CD14-positive monocyte (primary cell): ENCODE data around the gene RBMX. TPM values are rescaled to one million over a fixed set of nuclear protein-coding genes. Genes with fewer than 3 reads are reported as not detected.
A peak's percentile ranks its signal among the peaks of the same experiment; 100 is the strongest.

Source experiments
- DNase-seq, 3 donors: peaks; one replicate each; pipeline ENCODE4 v3.0.0-alpha.2; 2011 to 2022
- H2AFZ ChIP-seq: 2 replicates; pipeline ENCODE4 v1.6.0; 2012; ENCODE audit warnings: mild to moderate bottlenecking, low read depth, low read length, inconsistent platforms; ENCODE audit not compliant: insufficient read depth, poor library complexity, severe bottlenecking
- H3K27ac ChIP-seq, 2 donors: 1 replicate in 1 of 2; 2 replicates in 1 of 2; pipeline ENCODE4 v1.5.1; 2012 to 2013; ENCODE audit warnings: low read length in 2 of 2, control low read depth in 1 of 2, inconsistent platforms in 1 of 2, low read depth in 1 of 2, mild to moderate bottlenecking in 1 of 2
- H3K27me3 ChIP-seq, 2 donors: one replicate each; pipeline versions ENCODE4 v1.6.0 to v1.6.1; 2011 to 2013; ENCODE audit warnings: low read length in 2 of 2; ENCODE audit not compliant: control insufficient read depth in 2 of 2, insufficient read depth in 2 of 2
- H3K36me3 ChIP-seq, 2 donors: replicated peaks in 1 of 2; 1 replicate in 1 of 2; 2 replicates in 1 of 2; pipeline versions ENCODE4 v1.5.1 to v1.6.1; 2012 to 2013; ENCODE audit warnings: low read length in 2 of 2, control low read depth in 1 of 2, inconsistent platforms in 1 of 2, mild to moderate bottlenecking in 1 of 2; ENCODE audit not compliant: insufficient read depth in 2 of 2, control insufficient read depth in 1 of 2
- H3K4me1 ChIP-seq, 2 donors: 1 replicate in 1 of 2; 2 replicates in 1 of 2; pipeline versions ENCODE4 v1.5.1 to v1.6.1; 2012 to 2013; ENCODE audit warnings: low read length in 2 of 2, control low read depth in 1 of 2, inconsistent platforms in 1 of 2, mild to moderate bottlenecking in 1 of 2, moderate library complexity in 1 of 2; ENCODE audit not compliant: insufficient read depth in 2 of 2, control insufficient read depth in 1 of 2
- H3K4me2 ChIP-seq: replicated peaks from 2 replicates; pipeline ENCODE3; 2012; ENCODE audit warnings: low read length, moderate library complexity, mild to moderate bottlenecking; ENCODE audit not compliant: poor library complexity, severe bottlenecking; ENCODE audit errors: extremely low read depth
- H3K4me3 ChIP-seq, 3 experiments: fragments of 200-600 bp in 1 of 3; sonication (generic) in 1 of 3; replicated peaks in 1 of 3; 1 replicate in 2 of 3; 2 replicates in 1 of 3; pipeline ENCODE4 v1.5.1; 2011 to 2013; ENCODE audit warnings: low read length in 3 of 3, mild to moderate bottlenecking in 3 of 3, control low read depth in 2 of 3, low read depth in 2 of 3, inconsistent platforms in 1 of 3, moderate library complexity in 1 of 3
- H3K79me2 ChIP-seq: 2 replicates; pipeline ENCODE4 v1.6.0; 2012; ENCODE audit warnings: mild to moderate bottlenecking, control low read depth, inconsistent platforms, low read length, moderate library complexity; ENCODE audit not compliant: insufficient read depth
- H3K9ac ChIP-seq: 2 replicates; pipeline ENCODE4 v1.6.0; 2017; ENCODE audit warnings: low read length, mild to moderate bottlenecking; ENCODE audit not compliant: insufficient read depth, poor library complexity, severe bottlenecking
- H3K9me3 ChIP-seq, 2 donors: replicated peaks in 1 of 2; 1 replicate in 1 of 2; 2 replicates in 1 of 2; pipeline versions ENCODE4 v1.5.1 to v1.6.1; 2012 to 2013; ENCODE audit warnings: low read length in 2 of 2, control low read depth in 1 of 2; ENCODE audit not compliant: control insufficient read depth in 1 of 2, insufficient read depth in 1 of 2
- H4K20me1 ChIP-seq: 2 replicates; pipeline ENCODE4 v1.6.0; 2012; ENCODE audit warnings: mild to moderate bottlenecking, low read length, control low read depth, moderate library complexity; ENCODE audit not compliant: insufficient read depth
- H3K27ac Mint-ChIP-seq, 7 donors: one replicate each; pipeline ENCODE4 v1.8.0; 2020; ENCODE audit warnings: mild to moderate bottlenecking in 7 of 7, mixed read lengths in 7 of 7, moderate library complexity in 6 of 7, inconsistent platforms in 2 of 7
- H3K27me3 Mint-ChIP-seq, 3 donors: one replicate each; pipeline ENCODE4 v1.8.0; 2021 to 2022; ENCODE audit warnings: low read depth in 3 of 3, mild to moderate bottlenecking in 3 of 3, mixed read lengths in 3 of 3, moderate library complexity in 3 of 3, inconsistent platforms in 1 of 3
- H3K36me3 Mint-ChIP-seq, 2 donors: one replicate each; pipeline ENCODE4 v1.8.0; 2020; ENCODE audit warnings: mixed read lengths in 2 of 2, inconsistent platforms in 1 of 2, mild to moderate bottlenecking in 1 of 2
- H3K4me1 Mint-ChIP-seq: one replicate; pipeline ENCODE4 v1.8.0; 2020; ENCODE audit warnings: mild to moderate bottlenecking, mixed read lengths
- H3K4me3 Mint-ChIP-seq, 2 donors: one replicate each; pipeline ENCODE4 v1.8.0; 2020; ENCODE audit warnings: mild to moderate bottlenecking in 2 of 2, mixed read lengths in 2 of 2, moderate library complexity in 1 of 2
- H3K9me3 Mint-ChIP-seq, 7 donors: one replicate each; pipeline ENCODE4 v1.8.0; 2020 to 2022; ENCODE audit warnings: mixed read lengths in 7 of 7, mild to moderate bottlenecking in 6 of 7, moderate library complexity in 6 of 7, inconsistent platforms in 2 of 7
- CTCF ChIP-seq: fragments of 200-600 bp; IDR thresholded peaks from one replicate; pipeline ENCODE4 v1.8.0; 2022; ENCODE audit warnings: antibody characterized with exemption, mild to moderate bottlenecking
- whole genome bisulfite sequencing: methylation state at CpG from one replicate; pipeline ENCODE4 v1.1.5; 2013; ENCODE audit warnings: missing lambda C conversion rate; ENCODE audit not compliant: insufficient coverage; 5-methylcytosine and 5-hydroxymethylcytosine counted together
- intact Hi-C, 2 donors: fragments of 100-400 bp; cut with micrococcal nuclease; formaldehyde crosslinking; loops; one replicate each; pipeline versions ENCODE4 v1.15.0 to v1.15.1; 2023
- polyA plus RNA-seq, 3 donors: library from polyadenylated mRNA; depleted of rRNA in 1 of 3; unstranded in 2 of 3; stranded (reverse) in 1 of 3; fragments of 300-500 nt in 2 of 3; fragments of >200 nt in 1 of 3; fragmentation: Illumina TruSeq in 2 of 3; gene quantifications; 1 replicate in 2 of 3; 2 replicates in 1 of 3; pipeline ENCODE4 v1.2.3, GENCODE V29; 2012 to 2021

The RBMX gene
- polyA plus RNA-seq, 3 donors, result 97.3 to 121 (median 112) TPM

- H3K79me2 ChIP-seq, result no peaks in the 10 kb centered on the region
- no peak overlapping the region for H3K4me2 ChIP-seq
- Mint-ChIP-seq H3K9me3 (peaks cover 0 to 9% (median 0%) of the 10 kb centered on the region in 7 donors), H3K4me1 (peaks cover 22% of the 10 kb centered on the region), H3K4me3 (no peak overlapping the region), H3K27me3 (peaks cover 0 to 3% (median 2%) of the 10 kb centered on the region in 3 donors), H3K27ac (no peak overlapping the region), H3K36me3 (no peaks in the 10 kb centered on the region)
- intact Hi-C loops, result no loop called here
- no peak for TF ChIP-seq CTCF
- no peaks in the 10 kb centered on the region for H4K20me1 ChIP-seq
- H3K27me3 ChIP-seq, result no peaks in the 10 kb centered on the region
- H3K4me1 ChIP-seq, result peaks cover 12 to 20% of the 10 kb centered on the region in 2 donors
- H2AFZ ChIP-seq, result no peak overlapping the region
- no peaks in the 10 kb centered on the region for H3K36me3 ChIP-seq
- no peak overlapping the region for H3K27ac ChIP-seq
- no peak overlapping the region for H3K4me3 ChIP-seq
- no peak for DNase-seq
- WGBS, result no CpG with 5 or more reads among the region's 7 CpGs
- no peak overlapping the region for H3K9ac ChIP-seq
- no peaks in the 10 kb centered on the region for H3K9me3 ChIP-seq
These were observed 8.7 kb upstream of the RBMX start for GRCh38 chrX:136889269-136889668.

GRCh38 chrX:136880003-136880451 is 498 bp downstream of the RBMX start:
- peaks cover 50% of the 10 kb centered on the region for H3K79me2 ChIP-seq
- 0% methylated on average over 18 of the region's 32 CpGs for WGBS
- peaks cover 0 to 4% (median 2%) of the 10 kb centered on the region in 3 donors for H3K27me3 Mint-ChIP-seq
- H3K27ac Mint-ChIP-seq, result peak overlapping the region; percentile 93 to 99 (median 97)
- DNase-seq, result peak; percentile 39 to 46 (median 41)
- H3K9me3 Mint-ChIP-seq, result peaks cover 0 to 14% (median 2%) of the 10 kb centered on the region in 7 donors
- TF ChIP-seq CTCF, result no peak
- peaks cover 25 to 33% of the 10 kb centered on the region in 2 donors for H3K36me3 ChIP-seq
- peaks cover 4% of the 10 kb centered on the region for H4K20me1 ChIP-seq
- peaks cover 11% of the 10 kb centered on the region for H3K4me1 Mint-ChIP-seq
- H3K4me2 ChIP-seq, result peak overlapping the region; percentile 75
- peak overlapping the region; percentile 66 to 94 (median 93) for H3K4me3 ChIP-seq
- H3K4me3 Mint-ChIP-seq, result peak overlapping the region; percentile 91 to 96
- intact Hi-C loops, result no loop called here
- H3K9ac ChIP-seq, result peak overlapping the region; percentile 96
- peaks cover 17 to 32% of the 10 kb centered on the region in 2 donors for H3K36me3 Mint-ChIP-seq
- H3K4me1 ChIP-seq, result peaks cover 6 to 16% of the 10 kb centered on the region in 2 donors
- peak overlapping the region; percentile 95 to 96 for H3K27ac ChIP-seq
- no peaks in the 10 kb centered on the region for H3K9me3 ChIP-seq
- H3K27me3 ChIP-seq, result no peaks in the 10 kb centered on the region
- H2AFZ ChIP-seq, result peak overlapping the region; percentile 76
